GM12872 (cell line): ENCODE measurements around the gene SLC19A1.

ENCODE experiments used
- CTCF ChIP-seq: IDR thresholded peaks from 3 replicates; pipeline ENCODE4 v1.5.1; 2011; ENCODE audit warnings: low read depth, mild to moderate bottlenecking, low read length, moderate library complexity; ENCODE audit not compliant: insufficient read depth

The SLC19A1 gene

GRCh38 chr21:45491623-45492022, 50.6 kb downstream of the SLC19A1 start:
- TF ChIP-seq CTCF = no peak

GRCh38 chr21:45491056-45491455, 51.2 kb downstream of the SLC19A1 start:
- TF ChIP-seq CTCF = no peak

- no peak for TF ChIP-seq CTCF
Measured at GRCh38 chr21:45490049-45490731, 52.0 kb downstream of the SLC19A1 start.

GRCh38 chr21:45489722-45489982, 52.6 kb downstream of the SLC19A1 start:
- no peak for TF ChIP-seq CTCF

- no peak for TF ChIP-seq CTCF
Measured at GRCh38 chr21:45488931-45489721, 53.1 kb downstream of the SLC19A1 start.

- TF ChIP-seq CTCF = no peak
Measured at GRCh38 chr21:45487891-45488600, 54.2 kb downstream of the SLC19A1 start.

- TF ChIP-seq CTCF = no peak
Measured at GRCh38 chr21:45487161-45487806, 55.0 kb downstream of the SLC19A1 start.
